Endothelial cell of umbilical vein (primary cell): ENCODE data around the gene XCL2.

Experiments
- EZH2 ChIP-seq: IDR thresholded peaks from 2 replicates; pipeline ENCODE4 v1.6.1; 2012; ENCODE audit warnings: borderline replicate concordance, low read depth, mild to moderate bottlenecking, moderate library complexity, low read length, inconsistent platforms; ENCODE audit not compliant: severe bottlenecking
- GATA2 ChIP-seq: IDR thresholded peaks from 2 replicates; pipeline ENCODE4 v1.7.0; 2011; ENCODE audit warnings: low read depth, mild to moderate bottlenecking, moderate library complexity, mixed read lengths, low read length; ENCODE audit not compliant: insufficient read length, insufficient read depth
- JUN ChIP-seq: IDR thresholded peaks from 2 replicates; pipeline ENCODE4 v1.6.1; 2011; ENCODE audit warnings: borderline replicate concordance, low read depth; ENCODE audit not compliant: insufficient read length, insufficient read depth
- POLR2A ChIP-seq: IDR thresholded peaks from 2 replicates; pipeline ENCODE4 v1.6.1; 2012; ENCODE audit warnings: low read depth, mild to moderate bottlenecking, control low read depth, low read length
- POLR2AphosphoS5 ChIP-seq: IDR thresholded peaks from 2 replicates; pipeline ENCODE4 v1.6.1; 2012; ENCODE audit warnings: low read depth, mild to moderate bottlenecking, control low read depth, low read length, moderate library complexity; ENCODE audit not compliant: insufficient read depth
- TF ChIP-seq, protein P1 (sequence below), 2 donors: IDR thresholded peaks; 1 replicate in 1 of 2; 2 replicates in 1 of 2; pipeline ENCODE4 v1.5.1; 2011; ENCODE audit warnings: low read length in 2 of 2, mild to moderate bottlenecking in 2 of 2, moderate library complexity in 2 of 2, control low read depth in 1 of 2, inconsistent platforms in 1 of 2, low read depth in 1 of 2; ENCODE audit not compliant: insufficient read depth in 1 of 2; ENCODE audit errors: extremely low read depth in 1 of 2
- TF ChIP-seq, protein P2 (sequence below): IDR thresholded peaks from 2 replicates; pipeline ENCODE4 v1.6.1; 2011; ENCODE audit not compliant: insufficient read depth, insufficient read length

DNA sequence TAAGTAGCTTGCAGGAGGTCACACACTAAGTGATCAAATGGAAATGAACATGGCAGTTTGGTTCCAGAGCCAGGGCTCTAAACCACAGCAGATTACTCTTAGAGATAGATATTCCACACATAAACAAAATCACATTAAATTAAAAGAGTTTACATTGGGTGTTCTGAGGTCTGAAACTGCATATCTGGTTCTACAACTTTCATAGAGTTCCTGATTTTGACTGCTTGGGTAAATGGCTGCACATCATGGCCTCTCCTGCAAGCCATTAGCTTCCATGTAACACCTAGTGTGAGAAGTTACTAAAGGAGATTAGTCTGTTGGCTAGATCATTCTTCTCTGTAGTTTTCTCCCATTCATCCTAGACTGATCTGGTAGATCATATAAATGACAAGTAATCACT, 12.8 kb upstream of the XCL2 start:
- TF ChIP-seq, protein P1, sequence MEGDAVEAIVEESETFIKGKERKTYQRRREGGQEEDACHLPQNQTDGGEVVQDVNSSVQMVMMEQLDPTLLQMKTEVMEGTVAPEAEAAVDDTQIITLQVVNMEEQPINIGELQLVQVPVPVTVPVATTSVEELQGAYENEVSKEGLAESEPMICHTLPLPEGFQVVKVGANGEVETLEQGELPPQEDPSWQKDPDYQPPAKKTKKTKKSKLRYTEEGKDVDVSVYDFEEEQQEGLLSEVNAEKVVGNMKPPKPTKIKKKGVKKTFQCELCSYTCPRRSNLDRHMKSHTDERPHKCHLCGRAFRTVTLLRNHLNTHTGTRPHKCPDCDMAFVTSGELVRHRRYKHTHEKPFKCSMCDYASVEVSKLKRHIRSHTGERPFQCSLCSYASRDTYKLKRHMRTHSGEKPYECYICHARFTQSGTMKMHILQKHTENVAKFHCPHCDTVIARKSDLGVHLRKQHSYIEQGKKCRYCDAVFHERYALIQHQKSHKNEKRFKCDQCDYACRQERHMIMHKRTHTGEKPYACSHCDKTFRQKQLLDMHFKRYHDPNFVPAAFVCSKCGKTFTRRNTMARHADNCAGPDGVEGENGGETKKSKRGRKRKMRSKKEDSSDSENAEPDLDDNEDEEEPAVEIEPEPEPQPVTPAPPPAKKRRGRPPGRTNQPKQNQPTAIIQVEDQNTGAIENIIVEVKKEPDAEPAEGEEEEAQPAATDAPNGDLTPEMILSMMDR (IDR thresholded peaks at IDR 0.05; ENCODE audit: extremely low read depth in 1 of 2, insufficient read depth in 1 of 2, low read depth in 1 of 2, low read length in 2 of 2), result no peak
- TF ChIP-seq, protein P2, sequence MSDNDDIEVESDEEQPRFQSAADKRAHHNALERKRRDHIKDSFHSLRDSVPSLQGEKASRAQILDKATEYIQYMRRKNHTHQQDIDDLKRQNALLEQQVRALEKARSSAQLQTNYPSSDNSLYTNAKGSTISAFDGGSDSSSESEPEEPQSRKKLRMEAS, result no peak
- TF ChIP-seq POLR2A (no peak), JUN (no peak), EZH2 (no peak), POLR2AphosphoS5 (no peak), GATA2 (no peak)
